C4-2B (cell line): Measurements from ENCODE around the gene AMPH.

Experiments used
- H3K27ac ChIP-seq: fragments of 450-650 bp; 2 replicates; pipeline ENCODE4 v1.5.1; 2017
- CTCF ChIP-seq: fragments of 450-650 bp; conservative IDR thresholded peaks from 2 replicates; pipeline ENCODE4 v1.5.1; 2017; ENCODE audit warnings: mild to moderate bottlenecking
- ZFX ChIP-seq: fragments of 450-650 bp; IDR thresholded peaks from 2 replicates; pipeline ENCODE4 v1.6.1; 2017

Gene AMPH

GRCh38 chr7:38554586-38554985 lies 76.6 kb downstream of the AMPH start:
- TF ChIP-seq ZFX, result no peak
- no peak for TF ChIP-seq CTCF
- no peak overlapping the region for H3K27ac ChIP-seq

GRCh38 chr7:38550836-38551235 lies 80.3 kb downstream of the AMPH start:
- TF ChIP-seq CTCF, result no peak
- no peak for TF ChIP-seq ZFX
- no peak overlapping the region for H3K27ac ChIP-seq

- TF ChIP-seq CTCF, result no peak
- no peak for TF ChIP-seq ZFX
- H3K27ac ChIP-seq, result no peak overlapping the region
Measured at GRCh38 chr7:38548605-38549004, 82.6 kb downstream of the AMPH start.

GRCh38 chr7:38546763-38547162 lies 84.4 kb downstream of the AMPH start:
- no peak for TF ChIP-seq CTCF
- no peak for TF ChIP-seq ZFX
- no peak overlapping the region for H3K27ac ChIP-seq

- TF ChIP-seq ZFX (no peak), CTCF (no peak)
- no peak overlapping the region for H3K27ac ChIP-seq
Measured at GRCh38 chr7:38545977-38546376, 85.2 kb downstream of the AMPH start.

GRCh38 chr7:38542156-38542555 lies 89.0 kb downstream of the AMPH start:
- no peak overlapping the region for H3K27ac ChIP-seq
- TF ChIP-seq ZFX (no peak), CTCF (no peak)

- no peak overlapping the region for H3K27ac ChIP-seq
- TF ChIP-seq ZFX (no peak), CTCF (no peak)
Measured at GRCh38 chr7:38541440-38541839, 89.7 kb downstream of the AMPH start.
